GM18498 (cell line): ENCODE results near the gene IDNK.
"Not testable (repeated sequence)": the region's sequence is repeated elsewhere in the genome, so short reads cannot be mapped to it uniquely, and the experiment has no call there.

Source experiments
- ATAC-seq: cut with Tn5 transposase; IDR thresholded peaks from one replicate; pipeline ENCODE4 v1.9.1; 2021; ENCODE audit warnings: mild to moderate bottlenecking, moderate library complexity; ENCODE audit not compliant: unreplicated experiment

IDNK gene

GRCh38 chr9:83622939-83623678 lies at the start of gene IDNK:
Gene IDNK (plus strand): TSS chr9:83623143. CDS start chr9:83623172, 29 bp downstream.
- ATAC-seq, result peak; percentile 84

- no peak for ATAC-seq
Measured at GRCh38 chr9:83574482-83574881, 48.5 kb upstream of the IDNK start.

GRCh38 chr9:83582029-83582428 lies 40.9 kb upstream of the IDNK start:
- no peak for ATAC-seq

- ATAC-seq, result peak; percentile 80
Measured at GRCh38 chr9:83583151-83584014, 39.6 kb upstream of the IDNK start.

DNA sequence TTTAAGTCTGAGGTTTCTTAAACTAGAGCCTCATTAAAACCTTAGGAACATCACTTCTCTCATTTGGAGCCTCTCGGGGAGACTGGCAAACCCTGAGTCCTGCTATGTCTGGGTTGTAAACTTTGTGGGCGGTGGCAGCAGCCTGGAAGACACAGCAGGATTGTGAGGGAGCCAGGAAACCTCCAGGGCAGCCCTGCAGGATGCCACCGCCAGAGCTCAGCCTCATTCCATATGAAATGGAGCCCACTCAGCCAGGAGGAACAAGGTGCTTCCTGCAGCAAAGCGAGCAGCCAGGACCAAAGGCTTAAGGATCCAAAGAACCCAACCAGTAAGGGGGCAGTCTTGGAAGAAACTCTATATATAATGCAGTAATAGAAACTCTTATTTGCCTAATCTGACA lies 37.9 kb upstream of the IDNK start:
- no peak for ATAC-seq

GRCh38 chr9:83588256-83588655 lies 34.7 kb upstream of the IDNK start:
- no peak for ATAC-seq

GRCh38 chr9:83596899-83597504 lies 25.9 kb upstream of the IDNK start:
- ATAC-seq, result no peak

DNA sequence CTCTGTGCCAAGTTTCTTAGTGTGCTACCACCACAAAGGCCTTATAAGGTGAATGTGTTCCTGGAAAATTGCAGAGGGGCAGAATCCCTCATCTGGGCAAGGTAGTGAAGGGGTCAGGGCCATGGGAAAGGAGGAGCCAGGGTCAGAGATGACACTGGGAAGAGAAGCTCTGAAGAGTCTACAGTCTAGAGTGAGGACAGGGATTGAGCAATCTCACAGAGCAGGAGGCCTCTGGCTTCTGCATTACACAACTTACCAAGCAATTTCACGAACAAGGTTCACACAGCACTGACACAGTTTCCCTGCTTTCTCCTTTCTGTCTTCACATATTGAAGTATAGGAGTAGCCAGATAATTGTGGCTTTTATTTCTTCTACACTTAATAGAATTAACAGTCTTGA lies 24.5 kb upstream of the IDNK start:
- ATAC-seq, result no peak

DNA sequence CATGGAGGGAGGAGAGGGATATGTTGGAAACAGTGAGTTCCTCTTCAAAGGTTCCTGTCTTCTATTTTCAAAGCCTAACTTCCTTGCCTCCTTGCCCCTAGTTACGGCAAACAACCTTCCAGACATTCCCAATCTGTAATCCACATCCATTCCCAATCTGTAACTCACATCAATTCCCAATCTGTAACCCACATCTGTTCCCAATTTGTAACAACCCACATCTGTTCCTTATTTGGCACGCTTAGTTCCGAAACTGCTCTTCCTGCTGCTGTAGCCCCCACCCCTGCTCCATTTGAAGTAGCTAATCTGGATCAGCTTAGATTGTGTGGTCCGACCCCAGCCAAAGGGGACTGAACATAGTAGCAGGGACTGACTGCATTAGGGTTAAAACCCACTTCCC lies 23.9 kb upstream of the IDNK start:
- ATAC-seq, result no peak

DNA sequence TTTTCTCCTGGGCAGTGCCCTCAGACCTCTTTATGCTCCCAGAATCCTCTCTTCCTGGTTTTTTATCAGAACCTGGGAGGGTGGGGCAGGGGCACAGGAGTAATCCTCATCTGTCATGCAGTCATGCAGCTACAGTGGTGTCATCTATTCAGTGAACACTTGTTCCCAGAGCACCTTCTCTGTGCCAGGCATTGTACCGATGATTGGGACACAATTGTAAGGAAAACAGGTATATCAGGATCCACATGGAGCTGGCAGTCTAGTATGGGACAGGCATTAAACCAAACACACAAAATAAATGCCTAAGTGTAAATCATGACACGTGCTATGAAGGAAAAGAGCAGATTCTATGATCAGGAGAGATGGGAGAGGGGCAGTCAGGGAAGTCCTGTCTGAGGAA lies 21.5 kb upstream of the IDNK start:
- ATAC-seq, result no peak

- not testable (repeated sequence) for ATAC-seq
Measured at GRCh38 chr9:83607620-83608019, 15.3 kb upstream of the IDNK start.

GRCh38 chr9:83613298-83613697 lies 9.6 kb upstream of the IDNK start:
- ATAC-seq, result not testable (repeated sequence)

DNA sequence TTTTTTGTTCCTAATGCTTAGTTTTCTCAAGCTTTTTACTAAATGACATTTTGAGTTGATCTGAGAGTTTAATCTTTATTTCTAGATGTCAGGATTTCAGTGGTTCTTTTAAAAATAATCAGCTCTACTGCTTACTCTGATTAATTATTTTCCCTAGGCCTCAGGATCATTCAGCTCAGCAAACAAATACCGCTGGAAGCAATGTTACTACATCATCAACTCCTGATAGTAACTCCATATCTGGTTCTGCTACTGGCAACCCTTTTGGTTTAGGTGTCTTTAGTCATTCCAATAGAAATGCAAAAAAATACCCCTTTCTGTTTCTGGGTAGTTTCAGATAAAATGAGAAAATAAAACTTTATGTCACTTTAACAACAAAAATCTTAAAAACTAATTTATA lies 5.6 kb upstream of the IDNK start:
- ATAC-seq, result no peak

GRCh38 chr9:83620841-83621636 lies 1.9 kb upstream of the IDNK start:
- no peak for ATAC-seq

GRCh38 chr9:83622433-83622938 lies 457 bp upstream of the IDNK start:
- ATAC-seq, result peak; percentile 55

- peak; percentile 30 for ATAC-seq
Measured at GRCh38 chr9:83623679-83624076, 735 bp downstream of the IDNK start.

DNA sequence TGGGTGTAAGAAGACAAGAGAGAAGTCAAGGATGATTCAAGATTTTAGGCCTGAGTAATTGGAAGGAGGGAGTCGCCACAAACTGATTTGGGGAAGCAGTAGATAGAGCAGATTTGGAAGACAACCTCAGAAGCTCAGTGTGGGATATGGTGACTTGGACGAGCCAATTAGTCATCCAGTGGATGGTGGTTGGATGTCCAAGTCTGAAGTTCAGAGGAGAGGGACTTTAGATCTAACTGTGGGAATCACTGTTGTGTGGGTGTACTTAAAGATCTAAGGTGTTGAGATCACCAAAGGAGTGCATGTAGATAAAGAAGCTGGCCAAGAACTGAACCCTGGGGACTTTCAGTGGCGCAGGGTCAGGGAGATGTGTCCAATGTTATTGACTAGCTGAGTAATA lies 2.2 kb downstream of the IDNK start:
- no peak for ATAC-seq

GRCh38 chr9:83628540-83628939 lies 5.6 kb downstream of the IDNK start:
- ATAC-seq, result no peak

DNA sequence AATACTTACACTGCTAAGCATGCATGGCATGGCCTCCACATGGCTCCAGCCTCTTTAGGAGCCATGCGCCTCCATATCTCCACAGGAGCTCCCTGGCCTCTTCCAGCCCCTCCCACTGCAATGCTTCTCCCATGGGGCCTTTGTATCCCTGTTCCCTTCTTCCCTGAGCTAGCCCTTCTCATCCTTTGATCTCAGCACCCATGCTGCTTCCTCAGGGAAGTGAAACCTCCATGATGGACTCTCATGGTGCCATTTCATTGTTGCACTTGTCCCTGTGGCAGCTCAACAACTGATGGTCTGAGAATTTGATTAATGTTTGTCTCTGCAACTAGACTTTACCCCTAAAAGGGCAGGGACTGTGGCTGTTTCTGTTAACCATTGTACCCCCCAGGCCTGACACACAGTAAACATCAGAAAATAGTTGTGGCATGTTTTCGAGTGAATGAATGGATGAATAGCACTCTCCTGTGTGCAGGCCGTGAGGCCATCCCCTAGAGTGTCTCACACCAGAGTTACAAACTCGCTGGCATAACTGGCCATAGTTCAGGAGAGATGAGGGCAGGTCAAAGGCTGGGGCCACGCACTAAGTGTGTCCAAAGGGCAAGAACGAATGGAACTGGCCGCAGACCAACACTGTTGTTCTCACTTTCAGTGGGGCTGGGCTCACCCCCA lies 6.6 kb downstream of the IDNK start:
- no peak for ATAC-seq

DNA sequence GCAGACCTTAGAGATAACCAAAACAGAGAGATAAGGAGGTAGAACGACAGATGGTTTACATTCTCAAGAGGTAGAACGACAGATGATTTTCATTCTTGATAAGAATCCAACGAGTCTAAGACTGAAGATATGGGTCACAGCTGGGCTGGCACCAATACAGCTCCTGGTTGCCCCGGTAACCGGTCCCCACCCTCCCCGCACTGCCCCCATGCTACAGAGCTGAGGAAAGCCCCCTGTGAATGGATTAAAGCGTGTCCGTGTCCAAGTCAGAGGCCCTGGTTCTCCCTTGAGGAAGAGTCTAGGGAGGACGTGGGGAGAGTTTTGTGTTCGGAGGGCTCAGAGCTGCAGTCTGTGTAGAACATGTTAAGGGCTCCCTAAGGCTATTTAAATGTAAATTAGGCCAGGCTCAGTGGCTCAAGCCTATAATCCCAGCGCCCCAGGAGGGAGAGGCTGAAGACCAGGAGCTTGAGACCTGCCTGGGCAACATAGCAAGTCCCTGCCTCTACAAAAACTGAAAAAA lies 8.1 kb downstream of the IDNK start:
- ATAC-seq, result no peak
